GM12891 (cell line): ENCODE data around the gene DSTYK.

Experiments used
- POLR2A ChIP-seq: IDR thresholded peaks from 2 replicates; pipeline ENCODE4 v1.6.1; 2011; ENCODE audit warnings: low read depth, low read length, control low read depth
- POLR2AphosphoS5 ChIP-seq: IDR thresholded peaks from 2 replicates; pipeline ENCODE4 v1.6.1; 2011; ENCODE audit warnings: low read depth, low read length, control low read depth
- POU2F2 ChIP-seq: IDR thresholded peaks from 2 replicates; pipeline ENCODE4 v1.6.1; 2011; ENCODE audit warnings: low read depth, mild to moderate bottlenecking, control low read depth, low read length, moderate library complexity
- SPI1 ChIP-seq: IDR thresholded peaks from 2 replicates; pipeline ENCODE4 v1.6.1; 2011; ENCODE audit warnings: low read depth, low read length, control low read depth
- TAF1 ChIP-seq: IDR thresholded peaks from 2 replicates; pipeline ENCODE4 v1.6.1; 2011; ENCODE audit warnings: low read depth, low read length, control low read depth

GRCh38 chr1:205229916-205230700 is 18.6 kb upstream of the DSTYK start:
- no peak for TF ChIP-seq SPI1
- no peak for TF ChIP-seq POLR2A
- no peak for TF ChIP-seq TAF1
- TF ChIP-seq POLR2AphosphoS5: no peak
- TF ChIP-seq POU2F2: no peak
